ENCODE results near the gene MTMR12.

DNA sequence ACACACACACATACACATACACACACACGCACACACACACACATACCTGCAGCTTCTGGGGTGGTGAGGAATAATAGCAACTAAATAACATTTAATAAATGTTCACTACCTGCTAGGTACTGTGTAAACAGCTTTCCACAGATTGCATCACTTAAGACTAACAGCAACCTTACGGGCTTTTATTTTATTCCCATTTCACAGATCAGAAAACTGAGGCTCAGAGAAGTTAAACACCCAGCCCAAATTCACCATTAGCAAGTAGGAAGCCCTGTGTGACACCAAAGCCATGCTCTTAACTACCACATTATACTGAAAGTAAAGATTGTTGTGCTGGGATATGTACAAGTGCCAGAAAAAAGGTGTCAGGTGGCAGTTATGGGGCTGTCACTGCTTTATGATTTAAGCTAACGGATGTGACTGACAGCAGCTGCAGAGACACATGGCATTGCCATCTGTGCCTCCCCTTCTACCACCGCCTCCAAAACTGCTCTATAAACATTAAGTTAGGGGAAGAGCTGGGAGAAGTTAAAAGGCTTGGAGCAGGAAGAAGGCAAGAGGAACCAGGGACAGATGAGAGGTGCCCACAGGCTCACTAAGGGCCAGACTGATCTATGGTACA, 13.6 kb downstream of the MTMR12 start:
- TF ChIP-seq, protein P1, sequence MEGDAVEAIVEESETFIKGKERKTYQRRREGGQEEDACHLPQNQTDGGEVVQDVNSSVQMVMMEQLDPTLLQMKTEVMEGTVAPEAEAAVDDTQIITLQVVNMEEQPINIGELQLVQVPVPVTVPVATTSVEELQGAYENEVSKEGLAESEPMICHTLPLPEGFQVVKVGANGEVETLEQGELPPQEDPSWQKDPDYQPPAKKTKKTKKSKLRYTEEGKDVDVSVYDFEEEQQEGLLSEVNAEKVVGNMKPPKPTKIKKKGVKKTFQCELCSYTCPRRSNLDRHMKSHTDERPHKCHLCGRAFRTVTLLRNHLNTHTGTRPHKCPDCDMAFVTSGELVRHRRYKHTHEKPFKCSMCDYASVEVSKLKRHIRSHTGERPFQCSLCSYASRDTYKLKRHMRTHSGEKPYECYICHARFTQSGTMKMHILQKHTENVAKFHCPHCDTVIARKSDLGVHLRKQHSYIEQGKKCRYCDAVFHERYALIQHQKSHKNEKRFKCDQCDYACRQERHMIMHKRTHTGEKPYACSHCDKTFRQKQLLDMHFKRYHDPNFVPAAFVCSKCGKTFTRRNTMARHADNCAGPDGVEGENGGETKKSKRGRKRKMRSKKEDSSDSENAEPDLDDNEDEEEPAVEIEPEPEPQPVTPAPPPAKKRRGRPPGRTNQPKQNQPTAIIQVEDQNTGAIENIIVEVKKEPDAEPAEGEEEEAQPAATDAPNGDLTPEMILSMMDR (IDR thresholded peaks at IDR 0.05; ENCODE audit: low read depth, low read length): no peak
- TF ChIP-seq EZH2phosphoT487 (IDR thresholded peaks at IDR 0.05; ENCODE audit: low read depth): no peak

All from OCI-LY3 (cell line).